Endothelial cell of umbilical vein (primary cell): Measurements from ENCODE around the gene RFWD3. TPM values are rescaled to one million over a fixed set of nuclear protein-coding genes. Genes with fewer than 3 reads are reported as not detected.

Experiments
- BruUV-seq: library from RNA; stranded (reverse); fragments of 400-500 nt; replicated peaks from 2 replicates; lab custom pipeline; 2021; lab: Mats Ljungman, UMichigan
- CTCF ChIA-PET: fragments of 300-600, 350-600 bp; sonication (Branson Sonifier 250); formaldehyde crosslinking; loops from one replicate; lab custom pipeline; 2021; ENCODE audit warnings: antibody characterized with exemption, inconsistent platforms; lab: Charles Lee
- POLR2A ChIA-PET: fragments of 300-600, 350-600 bp; sonication (Branson Sonifier 250); formaldehyde crosslinking; loops from one replicate; lab custom pipeline; 2021; ENCODE audit warnings: antibody characterized with exemption, inconsistent platforms; lab: Charles Lee
- DNase-seq: peaks from one replicate; pipeline ENCODE4 v3.0.0-alpha.2; 2011; ENCODE audit warnings: low read depth, low spot score
- FAIRE-seq: peaks from 2 replicates; lab custom pipeline; 2011; peaks lifted over from hg19 to GRCh38; lab: Jason Lieb, UNC
- H2AFZ ChIP-seq: 2 replicates; pipeline ENCODE4 v1.6.0; 2012; ENCODE audit warnings: low read depth, low read length, control low read depth, inconsistent platforms
- H3K27ac ChIP-seq: 2 replicates; pipeline ENCODE4 v1.5.1; 2011; ENCODE audit warnings: low read depth, mild to moderate bottlenecking, control low read depth, low read length, moderate library complexity; ENCODE audit not compliant: insufficient read depth
- H3K27me3 ChIP-seq, 2 experiments: 2 replicates each; pipeline versions ENCODE4 v1.6.0 to v1.6.1; 2011; ENCODE audit warnings: low read length in 2 of 2, mixed read lengths in 1 of 2; ENCODE audit not compliant: control insufficient read depth in 2 of 2, insufficient read depth in 2 of 2
- H3K36me3 ChIP-seq, 2 experiments: 2 replicates in 1 of 2; 3 replicates in 1 of 2; pipeline ENCODE4 v1.5.1; 2011; ENCODE audit warnings: low read length in 2 of 2, mild to moderate bottlenecking in 1 of 2, moderate library complexity in 1 of 2; ENCODE audit not compliant: control insufficient read depth in 2 of 2, insufficient read depth in 2 of 2; ENCODE audit errors: extremely low read depth in 1 of 2
- H3K4me1 ChIP-seq: 3 replicates; pipeline ENCODE4 v1.5.1; 2011; ENCODE audit warnings: mild to moderate bottlenecking, low read length; ENCODE audit not compliant: control insufficient read depth, insufficient read depth; ENCODE audit errors: extremely low read depth
- H3K4me2 ChIP-seq: 2 replicates; pipeline ENCODE4 v1.6.1; 2011; ENCODE audit warnings: low read length, control low read depth, mixed read lengths; ENCODE audit not compliant: insufficient read depth
- H3K4me3 ChIP-seq, 3 experiments: fragments of 200-600 bp in 1 of 3; sonication (generic), shearing (Covaris generic) in 1 of 3; replicated peaks in 1 of 3; 2 replicates each; pipeline ENCODE4 v1.5.1; 2011 to 2016; ENCODE audit warnings: control low read depth in 3 of 3, low read length in 3 of 3, mild to moderate bottlenecking in 2 of 3, inconsistent platforms in 1 of 3, low read depth in 1 of 3, moderate library complexity in 1 of 3; ENCODE audit not compliant: insufficient read depth in 1 of 3
- H3K79me2 ChIP-seq: 2 replicates; pipeline ENCODE4 v1.6.0; 2012; ENCODE audit warnings: low read length, inconsistent platforms; ENCODE audit not compliant: control insufficient read depth, insufficient read depth
- H3K9ac ChIP-seq: replicated peaks from 2 replicates; pipeline ENCODE3; 2011; ENCODE audit warnings: low read length, control low read depth; ENCODE audit not compliant: insufficient read depth; ENCODE audit errors: extremely low read depth
- H3K9me1 ChIP-seq: replicated peaks from 3 replicates; pipeline ENCODE4 v1.6.0; 2011; ENCODE audit warnings: mild to moderate bottlenecking, low read length; ENCODE audit not compliant: control insufficient read depth, insufficient read depth; ENCODE audit errors: extremely low read depth
- H3K9me3 ChIP-seq: replicated peaks from 2 replicates; pipeline ENCODE4 v1.5.1; 2012; ENCODE audit warnings: low read length, inconsistent platforms; ENCODE audit not compliant: control insufficient read depth, insufficient read depth
- H4K20me1 ChIP-seq: replicated peaks from 2 replicates; pipeline ENCODE3; 2011; ENCODE audit warnings: mild to moderate bottlenecking, low read length; ENCODE audit not compliant: control insufficient read depth, insufficient read depth; ENCODE audit errors: extremely low read depth
- CTCF ChIP-seq, 2 donors: IDR thresholded peaks; 1 replicate in 1 of 2; 2 replicates in 1 of 2; pipeline ENCODE4 v1.5.1; 2011; ENCODE audit warnings: low read length in 2 of 2, mild to moderate bottlenecking in 2 of 2, moderate library complexity in 2 of 2, control low read depth in 1 of 2, inconsistent platforms in 1 of 2, low read depth in 1 of 2; ENCODE audit not compliant: insufficient read depth in 1 of 2; ENCODE audit errors: extremely low read depth in 1 of 2
- EZH2 ChIP-seq: IDR thresholded peaks from 2 replicates; pipeline ENCODE4 v1.6.1; 2012; ENCODE audit warnings: borderline replicate concordance, low read depth, mild to moderate bottlenecking, moderate library complexity, low read length, inconsistent platforms; ENCODE audit not compliant: severe bottlenecking
- FOS ChIP-seq: IDR thresholded peaks from 2 replicates; pipeline ENCODE4 v1.6.1; 2011; ENCODE audit warnings: mild to moderate bottlenecking, low read length, moderate library complexity, borderline replicate concordance; ENCODE audit not compliant: insufficient read depth
- GATA2 ChIP-seq: IDR thresholded peaks from 2 replicates; pipeline ENCODE4 v1.7.0; 2011; ENCODE audit warnings: low read depth, mild to moderate bottlenecking, moderate library complexity, mixed read lengths, low read length; ENCODE audit not compliant: insufficient read length, insufficient read depth
- JUN ChIP-seq: IDR thresholded peaks from 2 replicates; pipeline ENCODE4 v1.6.1; 2011; ENCODE audit warnings: borderline replicate concordance, low read depth; ENCODE audit not compliant: insufficient read length, insufficient read depth
- MAX ChIP-seq: IDR thresholded peaks from 2 replicates; pipeline ENCODE4 v1.6.1; 2011; ENCODE audit not compliant: insufficient read depth, insufficient read length
- MYC ChIP-seq: IDR thresholded peaks from one replicate; pipeline ENCODE4 v1.6.1; 2011; ENCODE audit warnings: mild to moderate bottlenecking, low read depth, low read length
- POLR2A ChIP-seq: IDR thresholded peaks from 2 replicates; pipeline ENCODE4 v1.6.1; 2012; ENCODE audit warnings: low read depth, mild to moderate bottlenecking, control low read depth, low read length
- POLR2AphosphoS5 ChIP-seq: IDR thresholded peaks from 2 replicates; pipeline ENCODE4 v1.6.1; 2012; ENCODE audit warnings: low read depth, mild to moderate bottlenecking, control low read depth, low read length, moderate library complexity; ENCODE audit not compliant: insufficient read depth
- dilution Hi-C: fragments of 300-500 bp; cut with MboI; formaldehyde crosslinking; loops from one replicate; pipeline ENCODE4 v1.15.0; 2019; ENCODE audit warnings: low sequenced_read_pairs; ENCODE audit not compliant: extremely low pct_ligation_motif_present
- intact Hi-C: fragments of 100-400 bp; cut with micrococcal nuclease; formaldehyde crosslinking; loops from one replicate; pipeline ENCODE4 v1.10.0; 2022
- polyA plus RNA-seq, 4 experiments: library from polyadenylated mRNA; depleted of rRNA in 3 of 4; stranded (reverse) in 3 of 4; unstranded in 1 of 4; fragments of >200 nt; gene quantifications; 2 replicates each; pipeline versions ENCODE4 v1.2.1 to v1.2.3, GENCODE V29; 2011 to 2012; ENCODE audit warnings: missing spikeins in 1 of 4
- total RNA-seq: library from RNA; stranded (reverse); gene quantifications from 2 replicates; pipeline ENCODE4 v1.2.3, GENCODE V29; 2021

The RFWD3 gene
- total and polyA plus RNA-seq, 2 donors (not counting 3 experiments of a cell fraction or from before 2014, with no cell fraction given), result 27.3 to 51.6 TPM

GRCh38 chr16:74633686-74634085 is 33.0 kb downstream of the RFWD3 start:
- Histone ChIP-seq H4K20me1 (no peaks in the 10 kb centered on the region), H3K27me3 (no peaks in the 10 kb centered on the region), H3K4me1 (no peaks in the 10 kb centered on the region), H2AFZ (no peak overlapping the region), H3K4me3 (no peak overlapping the region), H3K9me3 (no peaks in the 10 kb centered on the region), H3K27ac (no peak overlapping the region), H3K79me2 (no peaks in the 10 kb centered on the region), H3K36me3 (peaks cover 20% of the 10 kb centered on the region in 2 experiments), H3K9ac (no peak overlapping the region), H3K4me2 (no peak overlapping the region), H3K9me1 (no peaks in the 10 kb centered on the region)
- DNase-seq (no peak), FAIRE-seq (no peak)
- CTCF ChIA-PET, result no interaction called here
- no peak for TF ChIP-seq MYC
- no peak for TF ChIP-seq POLR2AphosphoS5
- no peak for TF ChIP-seq JUN
- TF ChIP-seq GATA2, result no peak
- no peak for TF ChIP-seq CTCF (IDR thresholded peaks at IDR 0.05; ENCODE audit: extremely low read depth in 1 of 2, insufficient read depth in 1 of 2, low read depth in 1 of 2, low read length in 2 of 2)
- TF ChIP-seq EZH2, result no peak
- TF ChIP-seq FOS, result no peak
- no peak for TF ChIP-seq POLR2A
- no peak for TF ChIP-seq MAX
- intact Hi-C loops (no loop called here), dilution Hi-C loops (no loop called here)
- no TSS peak for BruUV-seq
- POLR2A ChIA-PET, result no interaction called here
